ENCODE data around the gene KIF3A.

Gene KIF3A

DNA sequence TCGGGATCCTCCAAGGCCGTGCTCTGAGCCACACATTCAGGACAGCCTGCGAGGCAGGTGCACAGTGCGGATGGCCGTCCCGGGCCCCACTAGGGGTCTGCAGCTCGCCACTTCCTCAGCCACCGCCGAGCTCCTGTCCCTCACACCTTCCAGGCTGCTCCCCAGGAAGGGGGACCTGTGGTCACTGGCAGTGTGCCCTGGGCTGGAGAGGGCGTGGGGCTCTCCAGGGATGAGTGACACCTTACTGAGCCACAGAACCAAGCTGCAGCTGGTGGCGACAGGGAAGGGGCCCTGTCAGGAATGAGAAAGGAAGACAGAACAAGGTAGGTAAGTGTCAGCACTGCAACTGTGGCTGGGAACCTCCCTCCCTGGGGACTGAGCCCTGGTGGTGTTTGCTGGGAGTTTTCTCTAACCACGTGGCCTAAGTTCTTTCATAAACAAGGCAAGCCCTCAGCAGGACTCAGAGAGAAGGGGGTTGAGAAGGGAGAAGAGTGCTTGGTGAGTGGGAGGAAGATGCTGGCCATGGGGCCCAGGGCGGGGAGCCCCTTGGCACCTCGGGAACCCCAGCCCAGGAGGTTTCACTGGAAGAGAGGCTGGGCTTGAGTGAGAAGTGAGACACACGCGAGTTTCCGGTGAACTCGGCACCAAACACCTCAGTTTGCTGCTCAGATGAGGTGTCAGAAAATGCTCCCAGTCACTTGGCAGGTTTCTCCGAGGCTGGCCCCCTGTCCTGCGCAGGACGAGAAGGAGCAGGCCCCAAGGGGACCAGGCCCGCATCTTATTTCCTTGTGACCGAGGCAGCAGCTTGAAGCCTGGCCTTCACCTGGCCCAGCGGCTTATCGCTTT lies 74.2 kb downstream of the KIF3A start:
- DNase-seq (ENCODE audit: low read depth) = no peak

DNA sequence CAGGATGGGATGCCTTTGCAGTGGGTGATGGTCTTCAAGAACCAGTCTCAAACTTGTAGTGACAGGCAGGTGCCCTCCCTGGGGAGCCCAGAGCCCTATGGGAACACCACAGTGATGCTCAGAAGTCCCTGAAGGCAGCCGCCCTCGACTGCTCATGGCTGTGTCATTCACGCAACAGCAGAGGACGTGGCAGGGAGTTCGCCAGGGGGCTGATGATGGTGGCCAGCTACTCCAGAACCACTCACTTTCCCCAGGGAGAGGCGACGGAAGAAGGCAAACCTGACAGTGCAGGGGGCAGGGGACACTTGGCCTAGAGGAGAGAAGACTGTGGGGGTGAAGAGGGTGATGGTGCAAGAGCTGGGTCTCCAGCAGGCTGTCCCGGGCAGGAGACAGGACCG lies 75.3 kb downstream of the KIF3A start:
- no peak for DNase-seq (ENCODE audit: low read depth)

DNA sequence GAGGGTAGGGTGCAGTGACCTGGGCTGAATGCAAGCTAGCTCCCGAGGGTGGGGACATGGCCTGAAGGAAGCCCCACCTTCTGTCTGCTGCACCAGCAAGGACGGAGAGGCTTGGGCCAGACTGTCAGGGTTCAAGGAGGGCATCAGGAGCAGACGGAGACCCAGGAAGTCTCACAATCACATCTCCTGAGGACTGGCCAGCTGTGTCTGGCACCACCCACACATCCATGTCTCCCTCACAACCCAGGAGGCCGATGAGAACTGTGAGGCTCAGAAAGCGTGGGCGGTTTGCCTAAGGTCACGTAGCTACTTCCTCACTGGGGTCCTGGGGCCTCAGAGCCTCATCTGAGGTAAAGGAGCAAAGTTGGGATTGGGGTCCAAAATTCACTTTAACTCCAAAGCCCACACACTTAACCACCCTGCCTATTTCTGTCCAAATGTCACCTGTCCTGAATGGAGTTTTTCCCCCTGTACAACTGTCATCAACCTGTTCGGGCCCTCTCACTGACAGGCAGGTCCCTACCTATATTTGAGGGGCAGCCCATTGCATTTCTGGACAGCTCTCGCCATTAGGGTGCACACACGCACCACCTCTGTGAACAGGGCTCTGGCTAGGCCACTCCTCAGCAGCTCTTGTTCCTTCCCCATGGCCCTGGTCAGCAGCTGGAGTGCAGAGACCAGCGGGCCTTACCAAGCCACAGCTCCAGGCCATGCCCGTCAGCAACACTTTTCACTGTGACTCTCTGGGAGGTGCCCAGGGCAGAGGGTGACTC lies 75.9 kb downstream of the KIF3A start:
- DNase-seq (ENCODE audit: low read depth) = no peak

DNA sequence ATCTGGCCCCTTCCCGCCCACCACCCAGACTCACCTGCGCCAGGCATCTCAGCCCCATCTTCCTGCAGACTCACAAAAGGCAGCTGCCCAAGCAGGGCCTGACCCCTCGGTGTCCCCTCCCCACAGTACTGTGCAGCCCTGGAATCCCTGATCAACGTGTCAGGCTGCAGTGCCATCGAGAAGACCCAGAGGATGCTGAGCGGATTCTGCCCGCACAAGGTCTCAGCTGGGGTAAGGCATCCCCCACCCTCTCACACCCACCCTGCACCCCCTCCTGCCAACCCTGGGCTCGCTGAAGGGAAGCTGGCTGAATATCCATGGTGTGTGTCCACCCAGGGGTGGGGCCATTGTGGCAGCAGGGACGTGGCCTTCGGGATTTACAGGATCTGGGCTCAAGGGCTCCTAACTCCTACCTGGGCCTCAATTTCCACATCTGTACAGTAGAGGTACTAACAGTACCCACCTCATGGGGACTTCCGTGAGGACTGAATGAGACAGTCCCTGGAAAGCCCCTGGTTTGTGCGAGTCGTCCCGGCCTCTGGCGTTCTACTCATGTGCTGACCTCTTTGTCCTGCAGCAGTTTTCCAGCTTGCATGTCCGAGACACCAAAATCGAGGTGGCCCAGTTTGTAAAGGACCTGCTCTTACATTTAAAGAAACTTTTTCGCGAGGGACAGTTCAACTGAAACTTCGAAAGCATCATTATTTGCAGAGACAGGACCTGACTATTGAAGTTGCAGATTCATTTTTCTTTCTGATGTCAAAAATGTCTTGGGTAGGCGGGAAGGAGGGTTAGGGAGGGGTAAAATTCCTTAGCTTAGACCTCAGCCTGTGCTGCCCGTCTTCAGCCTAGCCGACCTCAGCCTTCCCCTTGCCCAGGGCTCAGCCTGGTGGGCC lies 77.5 kb downstream of the KIF3A start:
- DNase-seq (ENCODE audit: low read depth) = no peak

DNA sequence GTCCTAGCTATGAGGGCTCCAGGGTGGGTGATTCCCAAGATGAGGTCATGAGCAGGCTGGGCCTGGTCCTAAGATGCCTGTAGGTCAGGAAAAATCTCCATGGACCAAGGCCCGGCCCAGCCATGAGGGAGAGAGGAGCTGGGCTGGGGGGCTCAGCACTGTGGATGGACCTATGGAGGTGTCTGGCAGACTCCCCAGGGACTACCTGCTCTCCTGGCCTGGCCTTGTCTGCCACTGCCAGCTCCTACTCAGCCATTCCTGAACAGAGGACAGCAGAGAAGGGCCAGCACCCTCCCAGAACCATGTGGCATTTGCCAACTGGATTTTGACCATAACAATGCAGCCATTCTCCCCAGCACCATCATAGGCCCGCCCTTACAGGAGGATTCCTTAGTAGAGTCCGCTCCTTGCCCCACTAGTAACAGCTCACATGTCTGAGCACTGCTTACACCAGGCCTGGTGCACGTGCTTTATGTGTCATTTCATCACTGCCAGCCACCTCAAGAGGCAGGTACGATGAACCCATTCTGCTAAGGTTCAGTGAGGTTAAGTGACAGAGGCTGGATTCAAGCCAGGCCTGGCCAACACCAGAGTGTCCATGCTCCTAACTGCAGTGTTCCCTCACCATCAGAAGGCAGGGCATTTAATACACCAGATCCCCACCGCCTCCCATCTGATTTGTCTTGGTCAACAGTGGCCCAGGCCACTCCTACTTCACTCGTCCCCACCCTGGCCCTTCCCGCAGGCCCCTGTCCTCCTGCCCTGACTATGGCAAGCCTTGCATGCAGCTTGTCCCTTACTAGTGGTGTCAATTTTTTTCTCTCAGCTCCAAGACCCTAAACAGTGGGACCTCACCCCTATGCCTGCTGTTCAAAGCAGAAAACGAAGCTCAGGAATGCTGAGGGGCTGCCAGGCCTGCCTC lies 78.7 kb downstream of the KIF3A start:
- no peak for DNase-seq (ENCODE audit: low read depth)

DNA sequence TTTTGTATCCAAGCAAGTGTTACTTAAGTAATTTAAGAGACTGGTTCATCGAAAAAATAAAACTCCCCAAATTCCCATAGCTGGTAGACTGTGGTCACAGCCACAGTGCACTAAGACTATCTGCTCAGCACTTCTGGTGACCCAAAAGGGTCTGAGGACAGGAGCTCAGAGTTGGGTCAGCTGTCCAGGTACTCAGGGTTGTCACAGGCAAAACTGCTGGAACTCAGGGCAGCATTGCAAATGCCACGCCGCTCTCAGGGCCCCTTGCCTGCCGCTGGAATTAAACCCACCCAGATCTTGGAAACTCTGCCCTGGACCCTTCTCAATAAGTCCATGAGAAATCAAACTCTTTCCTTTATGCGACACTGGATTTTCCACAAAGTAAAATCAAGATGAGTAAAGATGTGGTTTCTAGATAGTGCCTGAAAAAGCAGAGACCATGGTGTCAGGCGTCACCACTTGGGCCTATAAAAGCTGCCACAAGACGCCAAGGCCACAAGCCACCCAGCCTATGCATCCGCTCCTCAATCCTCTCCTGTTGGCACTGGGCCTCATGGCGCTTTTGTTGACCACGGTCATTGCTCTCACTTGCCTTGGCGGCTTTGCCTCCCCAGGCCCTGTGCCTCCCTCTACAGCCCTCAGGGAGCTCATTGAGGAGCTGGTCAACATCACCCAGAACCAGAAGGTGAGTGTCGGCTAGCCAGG lies 79.5 kb downstream of the KIF3A start, which contains the start of gene IL13:
Gene IL13, plus strand, starts transcription at position 498 of the 705 bp plus-strand sequence. Its CDS starts 14 bp downstream, at position 512.
- no peak for DNase-seq (ENCODE audit: low read depth)

DNA sequence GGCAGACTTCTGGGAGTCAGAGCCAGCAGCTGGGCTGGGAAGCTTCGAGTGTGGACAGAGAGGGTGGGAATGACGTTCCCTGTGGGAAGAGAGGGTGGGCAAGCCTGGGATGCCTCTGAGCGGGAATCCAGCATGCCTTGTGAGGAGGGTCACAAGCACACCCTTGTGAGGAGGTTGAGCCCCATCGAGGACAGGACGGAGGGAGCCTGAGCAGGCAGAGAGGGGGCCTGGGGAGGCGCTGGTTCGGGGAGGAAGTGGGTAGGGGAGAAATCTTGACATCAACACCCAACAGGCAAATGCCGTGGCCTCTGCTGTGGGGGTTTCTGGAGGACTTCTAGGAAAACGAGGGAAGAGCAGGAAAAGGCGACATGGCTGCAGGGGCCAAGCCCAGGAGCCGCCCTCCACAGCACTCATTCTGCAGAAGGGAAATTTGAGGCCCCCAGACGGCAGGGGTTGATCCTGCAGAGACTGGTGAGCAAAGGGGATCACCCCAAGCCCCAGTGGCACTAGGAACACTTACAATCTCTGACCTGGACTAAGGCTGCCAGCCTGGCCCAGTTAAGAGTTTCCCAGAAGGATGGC lies 80.5 kb downstream of the KIF3A start:
- DNase-seq (ENCODE audit: low read depth) = no peak

DNA sequence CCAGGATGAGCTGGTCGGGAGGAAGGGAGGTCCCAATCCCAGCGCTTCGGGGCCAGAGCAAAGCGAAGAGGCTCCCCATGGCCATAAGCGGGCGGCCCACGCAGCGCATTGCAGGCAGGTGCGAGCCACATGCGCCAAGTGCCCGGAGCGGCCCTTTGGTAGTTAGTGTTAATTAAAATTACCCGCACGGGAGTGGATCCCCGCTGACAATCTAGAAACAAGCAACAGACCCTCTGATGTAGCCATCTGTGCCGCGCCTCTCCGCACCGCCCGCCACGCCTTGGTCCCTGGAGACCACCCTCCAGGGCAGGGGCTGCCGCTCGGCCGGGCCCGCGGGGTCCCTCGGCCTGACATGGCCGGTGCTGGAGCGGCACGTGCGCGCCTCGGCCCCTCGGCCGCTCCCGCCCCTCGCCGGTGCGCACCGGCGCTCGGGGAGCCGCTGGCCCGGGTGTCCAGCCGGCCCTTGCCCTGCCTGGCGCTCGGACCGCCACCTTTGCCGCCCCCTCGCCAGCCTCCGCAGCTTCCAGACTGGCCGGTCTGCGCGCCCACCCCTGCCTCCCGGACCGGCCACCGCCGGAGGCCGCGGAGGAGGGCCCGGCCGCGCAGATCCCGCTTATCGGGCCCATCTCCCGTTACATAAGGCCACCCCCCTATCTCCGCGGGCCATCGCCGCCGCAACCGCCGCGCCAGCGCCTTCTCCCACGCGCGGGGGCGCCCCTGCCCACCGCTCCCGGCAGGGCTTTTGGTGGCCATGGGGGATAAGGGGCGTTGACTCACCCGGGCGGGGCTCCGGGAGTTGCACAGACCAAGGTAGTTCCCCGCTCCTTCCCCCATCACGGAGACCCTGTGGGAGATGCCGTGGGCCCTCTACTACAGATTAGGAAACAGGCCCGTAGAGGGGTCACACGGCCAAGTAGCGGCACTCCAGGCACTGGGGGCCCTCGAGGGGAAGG lies 81.2 kb downstream of the KIF3A start:
- DNase-seq (ENCODE audit: low read depth) = no peak

DNA sequence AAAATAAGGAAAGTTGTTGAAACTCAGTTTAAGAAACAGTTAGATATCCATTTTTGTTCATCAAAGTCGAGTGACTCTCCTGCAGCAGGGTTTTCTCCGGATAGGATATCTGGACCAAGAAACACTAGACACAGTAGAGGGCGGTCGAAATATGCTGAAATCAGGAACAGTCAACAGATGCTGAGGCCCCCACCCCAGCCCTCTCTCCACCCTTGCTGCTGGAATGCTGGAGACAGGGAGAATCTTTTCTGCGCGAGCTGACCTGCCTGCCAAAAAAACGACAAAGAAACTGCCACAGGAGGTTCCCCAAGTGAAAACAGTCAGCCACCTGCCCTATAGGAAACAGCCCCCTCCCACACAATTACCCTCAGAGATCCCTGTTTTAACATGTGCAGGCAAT lies 83.6 kb downstream of the KIF3A start:
- DNase-seq (ENCODE audit: low read depth) = no peak

DNA sequence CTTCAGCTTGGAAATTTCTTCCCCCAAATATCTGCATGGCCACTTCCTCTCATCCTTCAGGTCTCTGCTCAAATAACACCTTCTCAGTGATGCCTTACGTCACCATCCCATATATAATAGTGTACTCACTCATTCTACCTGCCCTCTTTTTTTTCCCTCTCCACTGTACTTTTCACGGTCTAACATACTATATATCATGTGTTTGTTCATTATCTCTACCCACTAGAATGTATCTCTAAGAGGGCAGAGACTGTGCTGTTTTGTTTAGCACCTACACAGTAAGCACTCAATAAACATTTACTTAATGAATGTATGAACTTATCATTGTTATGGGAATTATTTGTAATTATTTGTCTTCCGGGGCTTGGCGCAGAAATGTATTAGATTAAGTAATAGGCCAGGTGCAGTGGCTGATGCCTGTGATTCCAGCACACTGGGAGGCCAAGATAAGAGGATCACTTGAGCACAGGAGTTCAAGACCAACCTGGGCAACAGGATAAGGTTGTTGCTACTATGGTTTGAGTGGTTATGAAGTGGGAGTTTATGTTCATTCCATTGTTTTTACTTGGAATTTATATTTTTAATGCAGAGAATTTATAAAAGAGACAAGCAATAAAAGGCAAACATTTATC lies 85.4 kb downstream of the KIF3A start:
- DNase-seq (ENCODE audit: low read depth) = no peak

DNA sequence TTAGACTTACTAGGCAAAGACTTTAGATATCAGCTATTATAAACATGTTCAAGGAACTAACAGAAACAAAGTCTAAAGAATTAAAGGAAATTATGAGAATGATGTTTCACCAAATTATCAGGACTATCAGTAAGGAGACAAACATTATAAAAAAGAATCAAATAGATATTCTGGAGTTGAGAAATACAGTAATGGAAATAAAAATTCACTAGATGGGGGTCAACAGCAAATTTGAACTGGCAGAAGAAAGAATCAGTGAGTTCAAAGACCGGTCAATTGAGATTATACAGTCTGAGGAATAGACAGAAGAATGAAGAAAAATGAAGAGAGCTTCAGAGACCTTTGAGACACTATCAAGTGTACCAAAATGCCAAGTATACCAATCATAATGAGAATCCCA lies 89.0 kb downstream of the KIF3A start:
- DNase-seq (ENCODE audit: low read depth) = no peak

DNA sequence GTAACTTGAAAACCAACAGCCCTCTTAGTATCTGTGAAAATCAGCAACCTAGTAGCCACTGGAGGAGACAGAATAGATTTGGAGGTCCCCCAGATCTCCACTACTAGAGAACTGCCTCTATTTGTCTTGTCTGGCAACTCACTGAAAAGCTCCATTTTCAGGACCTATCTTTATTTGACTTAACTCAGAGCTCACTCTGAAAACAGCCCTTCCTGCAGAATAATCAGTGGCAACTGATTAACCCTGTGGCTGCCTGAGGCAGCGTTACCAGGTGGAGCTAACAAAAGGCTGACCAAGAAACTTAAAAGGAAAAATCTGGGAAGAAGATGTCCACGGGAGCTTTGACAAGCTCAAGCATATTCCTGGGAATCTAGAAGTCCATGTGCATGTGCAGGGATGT lies 89.9 kb downstream of the KIF3A start:
- DNase-seq (ENCODE audit: low read depth) = no peak

DNA sequence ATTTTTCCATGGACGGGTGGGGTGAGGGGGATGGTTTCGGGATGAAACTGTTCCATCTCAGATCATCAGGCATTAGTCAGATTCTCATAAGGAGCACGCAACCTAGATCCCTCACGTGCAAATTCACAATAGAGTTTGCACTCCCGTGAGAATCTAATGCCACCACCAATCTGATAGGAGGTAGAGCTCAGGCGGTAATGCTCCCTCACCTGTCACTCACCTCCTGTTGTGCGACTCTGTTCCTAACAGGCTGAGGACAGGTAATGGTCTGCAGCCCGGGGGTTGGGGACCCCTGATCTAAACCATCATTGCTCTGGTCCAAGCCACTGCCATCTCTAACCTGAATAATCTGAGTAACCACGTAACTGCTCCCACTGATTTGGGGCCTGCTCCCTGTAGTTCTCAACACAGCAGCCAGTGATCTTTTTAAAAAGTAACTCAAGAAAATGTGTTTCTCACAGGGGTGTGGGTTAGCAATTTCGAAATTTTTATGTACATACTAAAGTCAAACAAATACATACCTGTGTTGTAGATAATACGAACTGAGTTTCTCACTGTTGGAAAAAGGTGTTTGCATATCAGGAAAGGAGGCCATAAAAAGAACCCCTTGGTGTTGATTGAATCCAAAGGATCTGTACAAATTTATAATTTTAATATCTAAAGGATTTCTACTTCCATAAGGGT lies 90.6 kb downstream of the KIF3A start:
- DNase-seq (ENCODE audit: low read depth) = no peak

DNA sequence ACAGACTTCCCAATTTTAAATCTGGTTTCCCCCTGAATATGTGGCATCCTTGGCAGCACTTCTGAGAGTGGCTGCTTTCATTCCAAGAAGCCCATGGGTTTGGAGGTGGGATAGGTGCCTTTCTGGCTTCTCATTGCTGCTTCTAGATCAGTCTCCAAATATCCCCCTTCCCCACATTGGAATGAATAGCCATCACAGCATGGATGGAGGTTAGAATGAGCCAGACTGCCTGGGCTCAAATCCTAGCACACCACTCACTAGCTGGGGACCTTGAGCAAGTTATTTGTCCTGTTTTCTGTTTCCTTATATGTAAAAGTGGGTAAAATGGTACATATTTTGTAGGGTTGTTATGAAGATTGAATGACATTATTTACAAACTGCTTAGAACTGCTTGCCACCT lies 93.2 kb downstream of the KIF3A start:
- DNase-seq (ENCODE audit: low read depth) = no peak

Data from HS-27A (cell line).